DND-41 (cell line): ENCODE data around the gene SCRG1.
A peak's percentile ranks its signal among the peaks of the same experiment; 100 is the strongest.

Experiments
- ATAC-seq: fragments of 200-7000 bp; cut with Tn5 transposase; 3 replicates; pipeline ENCODE4 v1.9.1; 2021; ENCODE audit warnings: low read depth; ENCODE audit not compliant: insufficient read depth
- DNase-seq: peaks from one replicate; pipeline ENCODE4 v3.0.0-alpha.2; 2020
- H2AFZ ChIP-seq: 2 replicates; pipeline ENCODE4 v1.6.0; 2012; ENCODE audit warnings: low read depth, low read length
- H3K27ac ChIP-seq: 2 replicates; pipeline ENCODE4 v1.5.1; 2012; ENCODE audit warnings: low read length, inconsistent platforms
- H3K27me3 ChIP-seq: fragments of 200-600 bp; sonication (generic); 2 replicates; pipeline ENCODE4 v1.6.0; 2012; ENCODE audit warnings: low read length, mild to moderate bottlenecking, inconsistent platforms; ENCODE audit not compliant: insufficient read depth, poor library complexity
- H3K36me3 ChIP-seq: 2 replicates; pipeline ENCODE4 v1.5.1; 2012; ENCODE audit warnings: low read length, inconsistent platforms; ENCODE audit not compliant: insufficient read depth
- H3K4me1 ChIP-seq: 2 replicates; pipeline ENCODE4 v1.5.1; 2012; ENCODE audit warnings: mild to moderate bottlenecking, low read length; ENCODE audit not compliant: insufficient read depth
- H3K4me2 ChIP-seq: 2 replicates; pipeline ENCODE4 v1.6.0; 2012; ENCODE audit warnings: mild to moderate bottlenecking, moderate library complexity, low read length, inconsistent platforms; ENCODE audit not compliant: insufficient read depth
- H3K4me3 ChIP-seq, 2 experiments: fragments of 200-600 bp in 1 of 2; shearing (Covaris generic) in 1 of 2; 2 replicates each; pipeline ENCODE4 v1.5.1; 2012 to 2016; ENCODE audit warnings: inconsistent platforms in 2 of 2, low read length in 2 of 2, mild to moderate bottlenecking in 2 of 2, low read depth in 1 of 2, moderate library complexity in 1 of 2
- H3K79me2 ChIP-seq: 2 replicates; pipeline ENCODE4 v1.6.0; 2012; ENCODE audit warnings: low read length, inconsistent platforms; ENCODE audit not compliant: insufficient read depth
- H3K9ac ChIP-seq: 2 replicates; pipeline ENCODE4 v1.6.0; 2012; ENCODE audit warnings: low read depth, mild to moderate bottlenecking, inconsistent platforms, low read length, moderate library complexity
- H3K9me3 ChIP-seq: 2 replicates; pipeline ENCODE4 v1.5.1; 2012; ENCODE audit warnings: low read length, moderate library complexity, mild to moderate bottlenecking, inconsistent platforms; ENCODE audit not compliant: insufficient read depth, severe bottlenecking
- H4K20me1 ChIP-seq: 2 replicates; pipeline ENCODE4 v1.6.0; 2012; ENCODE audit warnings: low read length; ENCODE audit not compliant: insufficient read depth
- EZH2 ChIP-seq: IDR thresholded peaks from 3 replicates; pipeline ENCODE4 v1.6.1; 2012; ENCODE audit warnings: borderline replicate concordance, low read depth, mild to moderate bottlenecking, moderate library complexity, low read length, inconsistent platforms; ENCODE audit not compliant: severe bottlenecking
- TF ChIP-seq, protein P1 (sequence below): IDR thresholded peaks from 2 replicates; pipeline ENCODE4 v1.5.1; 2012; ENCODE audit warnings: borderline replicate concordance, low read length, moderate library complexity, mild to moderate bottlenecking; ENCODE audit not compliant: poor library complexity, severe bottlenecking; ENCODE audit errors: extremely low read depth

Gene SCRG1

DNA sequence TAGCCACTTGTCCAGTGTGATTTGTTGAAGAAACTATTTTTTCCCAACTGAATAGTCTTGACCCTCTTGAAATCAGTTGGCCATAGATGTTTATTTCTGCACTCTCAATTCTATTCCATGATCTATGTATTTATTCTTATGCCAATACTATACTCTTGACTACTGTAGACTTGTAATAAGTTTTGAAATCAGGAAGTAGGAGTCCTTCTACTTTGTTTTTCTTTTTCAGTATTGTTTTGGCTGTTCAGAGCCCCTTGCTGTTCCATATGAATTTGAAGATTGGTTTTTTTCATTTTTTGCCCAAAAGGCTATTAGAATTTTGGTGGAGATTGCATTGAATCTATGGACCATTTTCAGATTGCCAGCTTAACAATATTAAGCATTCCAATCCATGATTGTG, 17.9 kb downstream of the SCRG1 start:
- no peak overlapping the region for H3K27ac ChIP-seq
- no peak overlapping the region for H3K9ac ChIP-seq
- TF ChIP-seq, protein P1, sequence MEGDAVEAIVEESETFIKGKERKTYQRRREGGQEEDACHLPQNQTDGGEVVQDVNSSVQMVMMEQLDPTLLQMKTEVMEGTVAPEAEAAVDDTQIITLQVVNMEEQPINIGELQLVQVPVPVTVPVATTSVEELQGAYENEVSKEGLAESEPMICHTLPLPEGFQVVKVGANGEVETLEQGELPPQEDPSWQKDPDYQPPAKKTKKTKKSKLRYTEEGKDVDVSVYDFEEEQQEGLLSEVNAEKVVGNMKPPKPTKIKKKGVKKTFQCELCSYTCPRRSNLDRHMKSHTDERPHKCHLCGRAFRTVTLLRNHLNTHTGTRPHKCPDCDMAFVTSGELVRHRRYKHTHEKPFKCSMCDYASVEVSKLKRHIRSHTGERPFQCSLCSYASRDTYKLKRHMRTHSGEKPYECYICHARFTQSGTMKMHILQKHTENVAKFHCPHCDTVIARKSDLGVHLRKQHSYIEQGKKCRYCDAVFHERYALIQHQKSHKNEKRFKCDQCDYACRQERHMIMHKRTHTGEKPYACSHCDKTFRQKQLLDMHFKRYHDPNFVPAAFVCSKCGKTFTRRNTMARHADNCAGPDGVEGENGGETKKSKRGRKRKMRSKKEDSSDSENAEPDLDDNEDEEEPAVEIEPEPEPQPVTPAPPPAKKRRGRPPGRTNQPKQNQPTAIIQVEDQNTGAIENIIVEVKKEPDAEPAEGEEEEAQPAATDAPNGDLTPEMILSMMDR = no peak
- no peak for TF ChIP-seq EZH2
- H3K4me1 ChIP-seq = no peaks in the 10 kb centered on the region
- DNase-seq (no peak), ATAC-seq (no peak)
- no peak overlapping the region for H3K4me2 ChIP-seq
- no peaks in the 10 kb centered on the region for H3K9me3 ChIP-seq
- H4K20me1 ChIP-seq = no peaks in the 10 kb centered on the region
- H3K79me2 ChIP-seq = peaks cover 9% of the 10 kb centered on the region
- no peak overlapping the region for H3K4me3 ChIP-seq
- peaks cover 21% of the 10 kb centered on the region for H3K36me3 ChIP-seq
- no peak overlapping the region for H2AFZ ChIP-seq
- no peaks in the 10 kb centered on the region for H3K27me3 ChIP-seq

DNA sequence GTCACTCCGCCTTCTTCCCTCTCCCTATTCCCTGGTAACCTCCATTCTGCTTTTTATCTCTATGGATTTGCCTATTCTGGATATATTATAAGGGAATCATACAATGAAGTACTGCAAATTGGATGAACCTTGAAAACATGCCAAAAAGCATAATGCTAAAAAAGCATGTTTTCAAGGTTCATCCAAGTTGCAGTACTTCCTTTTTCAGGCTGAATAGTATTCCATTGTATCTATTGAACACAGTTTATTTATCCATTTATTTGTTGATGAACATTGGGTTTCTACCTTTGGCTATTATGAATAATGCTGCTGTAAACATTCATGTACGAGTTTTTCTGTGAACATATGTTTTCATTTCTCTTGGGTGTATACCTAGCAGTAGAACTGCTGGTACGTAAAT, 19.0 kb downstream of the SCRG1 start:
- Histone ChIP-seq H2AFZ (no peak overlapping the region), H3K4me1 (peaks cover 5% of the 10 kb centered on the region; the same call in 1 of the 2 replicates), H3K36me3 (peaks cover 27% of the 10 kb centered on the region), H3K9me3 (no peaks in the 10 kb centered on the region), H3K27me3 (no peaks in the 10 kb centered on the region), H3K4me3 (no peak overlapping the region), H3K27ac (no peak overlapping the region), H3K9ac (no peak overlapping the region), H4K20me1 (no peaks in the 10 kb centered on the region), H3K79me2 (peaks cover 19% of the 10 kb centered on the region), H3K4me2 (no peak overlapping the region)
- ATAC-seq = no peak
- TF ChIP-seq EZH2 = no peak
- TF ChIP-seq, protein P1 = no peak
- no peak for DNase-seq

DNA sequence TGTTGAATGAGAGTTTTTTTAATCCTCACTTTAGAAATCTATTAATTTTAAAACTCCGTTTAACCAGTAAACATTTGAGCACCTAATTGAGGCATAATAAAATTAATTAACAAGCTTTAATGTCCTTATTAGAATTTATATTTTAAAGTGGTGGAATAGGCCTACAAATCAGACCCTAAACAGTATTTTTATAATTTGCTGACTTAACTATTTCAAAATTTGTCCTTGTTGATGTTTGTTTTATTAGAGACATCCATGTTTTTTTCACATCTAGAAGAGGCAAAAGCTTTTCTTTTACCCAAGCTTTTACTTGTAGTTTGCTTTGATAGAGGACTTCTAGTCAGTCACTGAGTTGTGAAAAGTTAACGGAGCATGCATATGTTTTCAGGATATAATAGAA, 24.3 kb downstream of the SCRG1 start:
- peak overlapping the region; percentile 86; the same call in 1 of the 2 replicates for H3K9ac ChIP-seq
- peaks cover 62% of the 10 kb centered on the region for H3K79me2 ChIP-seq
- no peak for TF ChIP-seq EZH2
- TF ChIP-seq, protein P1 = no peak
- no peak overlapping the region for H2AFZ ChIP-seq
- peaks cover 28% of the 10 kb centered on the region for H3K4me1 ChIP-seq
- H3K4me2 ChIP-seq = peak overlapping the region; percentile 69
- no peaks in the 10 kb centered on the region for H3K27me3 ChIP-seq
- peaks cover 17% of the 10 kb centered on the region; the same call in 1 of the 2 replicates for H4K20me1 ChIP-seq
- DNase-seq = no peak
- no peak for ATAC-seq
- H3K36me3 ChIP-seq = peaks cover 31% of the 10 kb centered on the region
- no peaks in the 10 kb centered on the region for H3K9me3 ChIP-seq
- no peak overlapping the region for H3K27ac ChIP-seq
- H3K4me3 ChIP-seq = peak overlapping the region in 1 of 2 experiments; percentile 27; a peak in 1 of 4 replicates
